Measurements from ENCODE around the gene POGK.
"Not testable (repeated sequence)": the region's sequence is repeated elsewhere in the genome, so short reads cannot be mapped to it uniquely, and the experiment has no call there.

Gene POGK

DNA sequence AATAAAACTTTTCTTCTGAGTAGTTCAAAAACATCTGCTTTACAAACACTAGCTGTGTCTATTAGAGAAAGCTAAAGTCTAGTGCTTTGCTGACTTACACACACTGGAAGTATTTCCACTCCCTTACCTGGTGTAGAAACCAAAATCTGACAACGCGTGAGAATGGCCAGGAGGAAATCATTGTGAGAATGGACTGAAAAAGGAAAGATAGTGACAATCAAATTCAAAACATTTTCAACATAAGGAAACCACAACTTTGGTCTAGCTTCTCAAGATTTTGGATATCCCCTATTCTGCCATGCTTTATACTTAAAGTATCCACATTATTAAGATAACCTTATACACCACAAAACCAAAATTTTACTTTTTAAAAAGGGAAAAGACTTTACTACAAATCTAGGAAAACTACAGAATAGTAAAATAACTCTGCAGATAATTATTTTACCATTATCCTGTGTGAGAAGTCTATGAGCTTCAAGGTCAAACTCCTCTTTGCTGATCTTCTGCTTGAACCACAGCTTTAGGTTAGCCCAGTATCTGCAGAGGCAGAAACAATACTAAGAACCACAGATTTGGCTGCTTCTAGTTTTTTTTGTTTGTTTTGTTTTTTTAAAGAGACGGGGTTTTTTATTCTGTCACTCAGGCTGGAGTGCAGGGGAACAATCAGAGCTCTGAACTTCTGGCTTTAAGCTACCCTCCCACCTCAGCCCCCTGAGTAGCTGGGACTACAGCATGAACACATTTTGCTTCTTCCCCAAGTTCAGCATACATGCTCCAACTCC is 30.2 kb downstream of the POGK start:
- no peak overlapping the region for H3K4me3 ChIP-seq (ENCODE audit: low read depth, low read length)
- TF ChIP-seq, protein P1, sequence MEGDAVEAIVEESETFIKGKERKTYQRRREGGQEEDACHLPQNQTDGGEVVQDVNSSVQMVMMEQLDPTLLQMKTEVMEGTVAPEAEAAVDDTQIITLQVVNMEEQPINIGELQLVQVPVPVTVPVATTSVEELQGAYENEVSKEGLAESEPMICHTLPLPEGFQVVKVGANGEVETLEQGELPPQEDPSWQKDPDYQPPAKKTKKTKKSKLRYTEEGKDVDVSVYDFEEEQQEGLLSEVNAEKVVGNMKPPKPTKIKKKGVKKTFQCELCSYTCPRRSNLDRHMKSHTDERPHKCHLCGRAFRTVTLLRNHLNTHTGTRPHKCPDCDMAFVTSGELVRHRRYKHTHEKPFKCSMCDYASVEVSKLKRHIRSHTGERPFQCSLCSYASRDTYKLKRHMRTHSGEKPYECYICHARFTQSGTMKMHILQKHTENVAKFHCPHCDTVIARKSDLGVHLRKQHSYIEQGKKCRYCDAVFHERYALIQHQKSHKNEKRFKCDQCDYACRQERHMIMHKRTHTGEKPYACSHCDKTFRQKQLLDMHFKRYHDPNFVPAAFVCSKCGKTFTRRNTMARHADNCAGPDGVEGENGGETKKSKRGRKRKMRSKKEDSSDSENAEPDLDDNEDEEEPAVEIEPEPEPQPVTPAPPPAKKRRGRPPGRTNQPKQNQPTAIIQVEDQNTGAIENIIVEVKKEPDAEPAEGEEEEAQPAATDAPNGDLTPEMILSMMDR (IDR thresholded peaks at IDR 0.05; ENCODE audit: low read depth, low read length, missing control alignments), result no peak
- DNase-seq (ENCODE audit: low read depth), result no peak
- in situ Hi-C loops (cut with HindIII; ENCODE audit: low sequenced_read_pairs), result no loop called here

DNA sequence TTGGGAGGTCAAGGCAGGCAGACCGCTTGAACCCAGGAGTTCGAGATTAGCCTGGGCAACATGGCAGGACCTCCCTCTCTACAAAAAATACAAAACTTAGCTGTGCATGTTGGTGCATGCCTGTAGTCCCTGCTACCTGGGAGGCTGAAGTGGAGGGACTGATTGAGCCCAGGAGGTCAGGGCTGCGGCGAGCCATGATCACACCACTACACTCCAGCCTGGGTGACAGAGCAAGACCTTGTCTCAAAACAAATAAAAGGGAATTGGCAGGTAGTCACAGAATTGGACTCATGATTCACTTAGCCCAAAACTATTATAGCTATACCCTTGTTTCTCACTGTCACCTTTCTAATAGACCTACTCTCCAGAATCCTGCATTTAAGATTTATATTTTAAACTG is 31.3 kb downstream of the POGK start:
- TF ChIP-seq, protein P1 (IDR thresholded peaks at IDR 0.05; ENCODE audit: low read depth, low read length, missing control alignments), result no peak
- no peak for DNase-seq (ENCODE audit: low read depth)
- in situ Hi-C loops (cut with HindIII; ENCODE audit: low sequenced_read_pairs), result no loop called here
- H3K4me3 ChIP-seq (ENCODE audit: low read depth, low read length), result no peak overlapping the region

DNA sequence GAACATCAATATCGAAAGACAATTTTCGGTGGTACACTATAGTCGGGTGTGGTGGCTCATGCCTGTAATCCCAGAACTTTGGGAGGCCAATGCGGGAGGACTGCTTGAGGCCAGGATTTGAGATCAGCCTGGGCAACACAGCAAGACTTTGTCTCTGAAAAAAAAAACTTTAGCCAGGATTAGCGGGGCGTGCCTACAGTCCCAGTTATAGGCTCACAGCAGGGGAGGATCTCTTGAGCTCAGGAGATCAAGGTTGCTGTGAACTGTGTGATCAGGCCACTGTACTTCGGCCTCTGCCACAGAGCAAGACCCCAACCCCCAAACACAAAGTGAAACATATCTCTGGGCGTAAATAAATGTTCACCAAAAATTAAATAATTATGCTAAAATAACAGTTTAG is 35.2 kb downstream of the POGK start:
- TF ChIP-seq, protein P1 (IDR thresholded peaks at IDR 0.05; ENCODE audit: low read depth, low read length, missing control alignments), result no peak
- H3K4me3 ChIP-seq (ENCODE audit: low read depth, low read length), result no peak overlapping the region
- in situ Hi-C loops (cut with HindIII; ENCODE audit: low sequenced_read_pairs), result no loop called here
- DNase-seq (ENCODE audit: low read depth), result no peak

DNA sequence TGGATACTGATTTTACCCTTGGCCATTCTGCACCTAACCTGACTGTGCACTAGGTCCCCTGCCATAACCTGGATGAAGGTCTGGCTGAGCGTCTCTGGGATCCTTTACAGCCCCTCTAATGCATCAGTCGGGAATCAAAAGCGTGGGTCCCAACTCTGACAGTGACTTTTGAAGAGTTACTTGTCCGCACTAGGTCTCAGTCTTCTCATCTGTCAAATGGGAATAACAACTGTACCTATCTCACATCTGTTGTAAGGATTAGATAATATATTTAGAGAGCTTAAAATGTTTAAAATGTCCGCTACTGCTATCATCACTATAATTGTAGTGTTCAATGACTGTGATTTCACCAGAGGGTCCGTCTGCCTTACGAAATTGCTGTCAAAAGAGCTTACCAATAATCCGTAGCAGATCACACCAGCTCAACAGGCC is 36.0 kb downstream of the POGK start:
- TF ChIP-seq, protein P1 (IDR thresholded peaks at IDR 0.05; ENCODE audit: low read depth, low read length, missing control alignments), result no peak
- peak overlapping the region; percentile 73 for H3K4me3 ChIP-seq (ENCODE audit: low read depth, low read length)
- in situ Hi-C loops (cut with HindIII; ENCODE audit: low sequenced_read_pairs), result no loop called here
- DNase-seq (ENCODE audit: low read depth), result no peak

DNA sequence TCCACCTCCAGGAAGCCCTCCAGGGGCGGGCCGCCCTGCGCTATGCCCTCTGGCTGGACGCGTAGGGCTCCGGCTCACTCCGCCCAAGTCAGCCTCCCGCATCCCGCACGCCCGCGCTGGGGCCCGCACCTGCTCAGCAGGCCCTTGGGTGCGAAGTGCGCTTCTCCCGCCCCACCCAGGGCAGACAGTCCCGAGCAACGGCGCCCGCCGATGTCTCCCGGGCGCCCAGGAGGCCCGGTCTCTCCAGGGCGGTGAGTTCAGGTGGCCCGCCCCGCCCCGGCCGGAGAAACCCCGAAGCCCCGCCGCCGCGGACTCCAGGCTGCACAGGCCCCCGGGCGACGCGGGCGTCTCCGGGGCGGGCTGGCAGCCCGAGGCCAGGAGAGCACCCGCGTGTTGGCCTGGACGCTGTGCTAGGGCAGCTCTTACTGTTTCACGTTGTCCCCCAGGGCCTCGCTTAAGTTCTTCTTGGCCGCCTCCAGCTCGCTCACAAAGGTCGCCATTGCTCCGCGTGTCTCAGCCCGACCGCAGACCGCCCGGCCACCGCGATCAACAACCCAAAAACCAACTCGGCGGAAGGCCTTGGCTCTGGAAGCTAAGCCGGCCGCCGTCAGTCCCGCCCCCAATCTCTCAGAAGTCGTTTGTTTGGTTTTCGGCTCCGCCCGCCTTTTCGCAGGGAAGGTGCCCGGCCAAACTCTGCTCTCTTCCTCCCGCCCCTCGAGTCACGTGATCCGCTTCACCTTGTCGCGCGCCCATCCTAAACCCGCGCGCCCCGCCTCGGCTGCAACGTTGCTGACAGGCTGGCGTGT is 36.7 kb downstream of the POGK start, which contains the start of gene TADA1:
TSS of gene TADA1 (minus strand) at position 531 of the 806 bp plus-strand sequence. CDS start at position 500, 31 bp downstream.
- H3K4me3 ChIP-seq (ENCODE audit: low read depth, low read length), result peak within 1 kb of the TSS; percentile 73
- peak; percentile 95 for DNase-seq (ENCODE audit: low read depth)
- in situ Hi-C loops (cut with HindIII; ENCODE audit: low sequenced_read_pairs), result no loop called here
- TF ChIP-seq, protein P1 (IDR thresholded peaks at IDR 0.05; ENCODE audit: low read depth, low read length, missing control alignments), result no peak

DNA sequence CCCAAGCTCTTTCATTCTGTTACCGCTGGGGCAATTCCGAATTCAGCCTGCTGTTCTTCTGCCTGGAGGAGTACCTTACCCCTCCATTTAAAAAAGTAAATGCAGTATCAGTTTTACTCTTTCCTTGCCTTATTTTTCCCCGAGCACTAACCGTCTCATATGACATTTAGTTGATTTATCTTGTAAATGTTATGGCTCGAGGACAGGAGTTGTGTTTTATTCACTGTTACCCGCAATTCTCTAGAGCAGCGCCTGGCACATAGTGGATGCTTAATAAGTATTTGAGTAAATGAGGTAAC is 37.2 kb downstream of the POGK start:
- no peak for DNase-seq (ENCODE audit: low read depth)
- H3K4me3 ChIP-seq (ENCODE audit: low read depth, low read length), result peak overlapping the region; percentile 73
- TF ChIP-seq, protein P1 (IDR thresholded peaks at IDR 0.05; ENCODE audit: low read depth, low read length, missing control alignments), result peak; percentile 27
- in situ Hi-C loops (cut with HindIII; ENCODE audit: low sequenced_read_pairs), result no loop called here

DNA sequence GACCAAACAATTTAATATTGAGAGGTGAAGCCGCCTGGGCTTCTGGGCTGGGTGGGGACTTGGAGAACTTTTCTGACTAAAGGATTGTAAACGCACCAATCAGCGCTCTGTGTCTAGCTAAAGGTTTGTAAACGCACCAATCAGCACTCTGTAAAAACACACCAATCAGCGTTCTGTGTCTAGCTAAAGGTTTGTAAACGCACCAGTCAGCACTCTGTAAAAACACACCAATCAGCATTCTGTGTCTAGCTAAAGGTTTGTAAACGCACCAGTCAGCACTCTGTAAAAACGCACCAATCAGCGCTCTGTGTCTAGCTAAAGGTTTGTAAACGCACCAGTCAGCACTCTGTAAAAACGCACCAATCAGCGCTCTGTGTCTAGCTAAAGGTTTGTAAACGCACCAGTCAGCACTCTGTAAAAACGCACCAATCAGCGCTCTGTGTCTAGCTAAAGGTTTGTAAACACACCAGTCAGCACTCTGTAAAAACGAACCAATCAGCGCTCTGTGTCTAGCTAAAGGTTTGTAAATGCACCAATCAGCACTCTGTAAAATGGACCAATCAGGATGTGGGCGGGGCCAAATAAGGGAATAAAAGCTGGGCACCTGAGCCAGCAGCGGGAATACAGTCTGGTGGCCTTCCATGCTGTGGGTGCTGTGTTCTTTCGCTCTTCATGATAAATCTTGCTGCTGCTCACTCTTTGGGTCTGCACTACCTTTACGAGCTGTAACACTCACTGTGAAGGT is 39.1 kb downstream of the POGK start:
- H3K4me3 ChIP-seq (ENCODE audit: low read depth, low read length); in situ Hi-C loops (cut with HindIII; ENCODE audit: low sequenced_read_pairs); DNase-seq (ENCODE audit: low read depth): not testable (repeated sequence)
